Measurements from ENCODE around the gene TP53TG5. TPM values are rescaled to one million over a fixed set of nuclear protein-coding genes. Genes with fewer than 3 reads are reported as not detected.
A peak's percentile ranks its signal among the peaks of the same experiment; 100 is the strongest.

TP53TG5 gene
- total RNA-seq, 2 donors from 2014 or later, result 2.0 to 2.4 TPM

GRCh38 chr20:45372241-45372640, 5.9 kb downstream of the TP53TG5 start:
- WGBS, 2 experiments (ENCODE audit: insufficient coverage in 1 of 2, insufficient read length in 1 of 2), result 95 to 96% methylated on average over 6 to 10 of the region's 10 CpGs
- TF ChIP-seq CTCF (conservative IDR thresholded peaks at IDR 0.05), result no peak
- H3K36me3 ChIP-seq (ENCODE audit: control insufficient read depth, insufficient read depth, low read length), result peaks cover 43% of the 10 kb centered on the region
- DNase-seq, result no peak
- no peak overlapping the region for H3K9ac ChIP-seq (ENCODE audit: extremely low read depth, low read length, poor library complexity, severe bottlenecking)
- H3K27me3 Mint-ChIP-seq (ENCODE audit: insufficient read depth), result peaks cover 12% of the 10 kb centered on the region
- no peaks in the 10 kb centered on the region for H3K9me3 Mint-ChIP-seq
- no peak overlapping the region for H3K4me3 ChIP-seq (ENCODE audit: low read length)
- peaks cover 27% of the 10 kb centered on the region for H3K4me1 Mint-ChIP-seq
- no peaks in the 10 kb centered on the region for H3K27me3 ChIP-seq (ENCODE audit: control insufficient read depth, insufficient read depth, low read length, poor library complexity, severe bottlenecking)
- peaks cover 25% of the 10 kb centered on the region for H3K4me1 ChIP-seq (ENCODE audit: control insufficient read depth, insufficient read depth, low read length)
- H3K4me3 Mint-ChIP-seq, result peak overlapping the region; percentile 57
- H3K27ac ChIP-seq (ENCODE audit: low read depth, low read length), result no peak overlapping the region
- H3K9me3 ChIP-seq (ENCODE audit: control insufficient read depth, low read length), result no peaks in the 10 kb centered on the region
- H3K27ac Mint-ChIP-seq, result no peak overlapping the region
- peaks cover 15% of the 10 kb centered on the region for H3K36me3 Mint-ChIP-seq (ENCODE audit: low read depth)

- Mint-ChIP-seq H3K27ac (no peak overlapping the region), H3K27me3 (ENCODE audit: insufficient read depth) (peaks cover 12% of the 10 kb centered on the region), H3K4me3 (no peak overlapping the region), H3K9me3 (no peaks in the 10 kb centered on the region), H3K4me1 (peaks cover 13% of the 10 kb centered on the region), H3K36me3 (ENCODE audit: low read depth) (peaks cover 27% of the 10 kb centered on the region)
- DNase-seq, result no peak
- Histone ChIP-seq H3K27ac (ENCODE audit: low read depth, low read length) (no peak overlapping the region), H3K4me3 (ENCODE audit: low read length) (no peak overlapping the region), H3K4me1 (ENCODE audit: control insufficient read depth, insufficient read depth, low read length) (peaks cover 17% of the 10 kb centered on the region), H3K36me3 (ENCODE audit: control insufficient read depth, insufficient read depth, low read length) (peaks cover 58% of the 10 kb centered on the region), H3K9me3 (ENCODE audit: control insufficient read depth, low read length) (no peaks in the 10 kb centered on the region), H3K27me3 (ENCODE audit: control insufficient read depth, insufficient read depth, low read length, poor library complexity, severe bottlenecking) (no peaks in the 10 kb centered on the region), H3K9ac (ENCODE audit: extremely low read depth, low read length, poor library complexity, severe bottlenecking) (no peak overlapping the region)
- TF ChIP-seq CTCF (conservative IDR thresholded peaks at IDR 0.05), result no peak
- WGBS, 2 experiments (ENCODE audit: insufficient coverage in 1 of 2, insufficient read length in 1 of 2), result 91 to 100% methylated on average over 3 of the region's 3 CpGs
These were observed 7.5 kb downstream of the TP53TG5 start for GRCh38 chr20:45370571-45371160.

GRCh38 chr20:45368221-45368980, 9.7 kb downstream of the TP53TG5 start:
- peaks cover 28% of the 10 kb centered on the region for H3K36me3 Mint-ChIP-seq (ENCODE audit: low read depth)
- H3K27me3 ChIP-seq (ENCODE audit: control insufficient read depth, insufficient read depth, low read length, poor library complexity, severe bottlenecking), result no peaks in the 10 kb centered on the region
- no peak overlapping the region for H3K27ac Mint-ChIP-seq
- no peaks in the 10 kb centered on the region for H3K9me3 Mint-ChIP-seq
- peaks cover 23% of the 10 kb centered on the region for H3K4me1 Mint-ChIP-seq
- H3K27ac ChIP-seq (ENCODE audit: low read depth, low read length), result no peak overlapping the region
- peaks cover 53% of the 10 kb centered on the region for H3K36me3 ChIP-seq (ENCODE audit: control insufficient read depth, insufficient read depth, low read length)
- peaks cover 12% of the 10 kb centered on the region for H3K27me3 Mint-ChIP-seq (ENCODE audit: insufficient read depth)
- no peak overlapping the region for H3K4me3 ChIP-seq (ENCODE audit: low read length)
- 87 to 88% methylated on average over 6 of the region's 6 CpGs for WGBS, 2 experiments (ENCODE audit: insufficient coverage in 1 of 2, insufficient read length in 1 of 2)
- no peak overlapping the region for H3K4me3 Mint-ChIP-seq
- DNase-seq, result no peak
- no peak for TF ChIP-seq CTCF (conservative IDR thresholded peaks at IDR 0.05)
- H3K4me1 ChIP-seq (ENCODE audit: control insufficient read depth, insufficient read depth, low read length), result peaks cover 11% of the 10 kb centered on the region
- no peak overlapping the region for H3K9ac ChIP-seq (ENCODE audit: extremely low read depth, low read length, poor library complexity, severe bottlenecking)
- no peaks in the 10 kb centered on the region for H3K9me3 ChIP-seq (ENCODE audit: control insufficient read depth, low read length)
